Measurements from ENCODE around the gene KDM5A.

DNA sequence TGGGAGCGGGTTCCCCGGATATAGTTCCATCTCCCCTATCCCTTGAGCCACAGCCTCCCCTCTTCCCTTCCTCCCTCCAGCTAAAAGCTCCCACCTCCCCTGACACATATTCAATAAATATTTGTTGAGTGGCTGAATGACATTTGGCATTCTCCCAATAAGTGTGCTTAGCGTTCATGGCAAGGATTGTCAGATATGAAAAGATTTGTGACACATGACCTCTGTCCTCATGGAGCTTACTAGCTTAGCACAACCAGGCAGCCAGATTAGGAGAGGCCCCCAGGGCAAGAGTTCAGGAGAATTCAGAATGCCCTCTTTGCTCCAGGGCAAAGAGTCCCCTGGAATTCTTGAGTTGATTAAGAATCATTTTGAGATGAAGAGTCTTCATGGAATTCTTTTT, 152.7 kb downstream of the KDM5A start:
- no peak for TF ChIP-seq POLR2AphosphoS5 (IDR thresholded peaks at IDR 0.05; ENCODE audit: borderline replicate concordance, low read depth, low read length)
- no peak for TF ChIP-seq EZH2 (IDR thresholded peaks at IDR 0.05)

All from SK-N-MC (cell line).